Stimulated activated CD4-positive, alpha-beta T cell treated with anti-CD3 and anti-CD28 coated beads, Interleukin-4, amount 100 ng/mL, for 24 hours (primary cell): ENCODE data around the gene FRMD3.

Source experiments
- DNase-seq: peaks from one replicate; pipeline ENCODE4 v3.0.0-alpha.2; 2020

FRMD3 gene

DNA sequence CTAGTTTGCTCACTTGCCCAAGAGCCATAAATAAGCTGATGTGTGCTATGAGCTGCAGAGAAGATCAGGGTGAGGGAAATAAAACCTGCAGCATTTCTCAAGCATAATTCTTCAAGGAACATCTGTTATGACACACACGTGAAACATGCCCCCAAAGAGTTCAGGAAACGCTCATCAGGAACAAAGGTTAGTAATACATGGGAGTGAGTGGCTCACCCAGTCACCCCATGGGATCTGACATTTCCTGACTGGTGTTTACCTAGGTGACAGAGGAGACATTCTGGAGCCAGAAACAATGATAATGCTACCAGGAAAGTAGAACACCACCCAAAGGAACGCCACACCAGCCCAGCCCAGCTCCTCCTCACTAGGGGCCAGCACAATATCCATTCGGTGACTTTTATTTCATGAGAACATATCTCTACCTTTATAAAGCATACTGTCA is 66.0 kb downstream of the FRMD3 start:
- no peak for DNase-seq

DNA sequence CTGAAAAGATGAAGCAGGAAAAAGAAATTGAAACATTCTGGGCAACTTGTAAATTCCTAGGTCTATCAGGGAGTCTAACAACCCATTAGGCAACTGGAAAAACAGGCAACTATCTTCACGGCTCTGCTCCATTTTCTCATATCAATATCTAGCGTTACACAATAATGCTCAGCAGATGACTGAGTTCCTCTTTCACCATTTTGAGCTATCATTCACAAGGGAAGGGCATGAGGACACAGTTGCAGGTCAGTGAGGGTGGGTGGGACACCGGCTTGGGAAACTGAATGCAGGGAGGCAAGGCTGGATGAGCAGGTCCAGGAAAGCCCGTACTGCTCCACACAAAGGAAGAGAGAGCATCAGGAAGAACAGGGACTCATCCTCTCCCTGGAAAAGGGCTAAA is 67.0 kb downstream of the FRMD3 start:
- no peak for DNase-seq

DNA sequence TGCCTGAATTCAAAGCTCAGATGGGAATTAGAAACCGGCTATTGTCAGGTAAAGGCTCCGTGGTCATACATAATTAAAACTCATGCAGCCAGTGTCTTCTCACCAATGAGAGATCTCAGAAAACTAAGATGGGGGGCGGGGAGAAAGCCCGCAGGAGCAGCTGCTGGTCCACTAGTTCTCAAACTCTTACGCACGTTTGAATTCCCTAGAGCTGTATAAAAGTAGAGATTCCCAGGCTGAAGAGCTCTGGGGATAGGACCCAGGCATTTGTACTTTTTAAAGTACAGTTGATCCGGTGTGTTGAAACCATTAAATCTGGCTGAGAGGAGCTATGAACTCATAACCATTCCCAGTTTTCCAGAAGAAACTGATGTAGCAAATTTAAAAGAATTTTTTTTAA is 68.5 kb downstream of the FRMD3 start:
- no peak for DNase-seq

DNA sequence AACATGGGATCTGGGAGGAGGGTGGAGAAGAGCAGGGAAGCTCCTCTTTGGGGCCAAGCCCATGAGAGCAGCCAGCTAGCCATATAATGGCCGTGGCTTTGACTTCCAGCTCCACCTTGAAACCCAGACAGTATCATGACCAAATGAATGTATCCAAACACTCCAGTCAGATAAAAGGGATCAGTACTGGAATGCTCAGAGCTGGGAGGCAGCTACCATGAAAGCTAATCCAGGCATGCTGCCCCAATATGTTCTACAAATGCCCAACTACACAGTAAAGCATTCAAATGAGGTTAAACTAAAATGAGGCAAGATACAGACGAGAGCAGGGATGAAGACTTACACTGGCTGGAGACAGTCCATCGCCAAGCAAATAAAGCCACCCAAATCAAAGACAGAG is 69.4 kb downstream of the FRMD3 start:
- DNase-seq: no peak

DNA sequence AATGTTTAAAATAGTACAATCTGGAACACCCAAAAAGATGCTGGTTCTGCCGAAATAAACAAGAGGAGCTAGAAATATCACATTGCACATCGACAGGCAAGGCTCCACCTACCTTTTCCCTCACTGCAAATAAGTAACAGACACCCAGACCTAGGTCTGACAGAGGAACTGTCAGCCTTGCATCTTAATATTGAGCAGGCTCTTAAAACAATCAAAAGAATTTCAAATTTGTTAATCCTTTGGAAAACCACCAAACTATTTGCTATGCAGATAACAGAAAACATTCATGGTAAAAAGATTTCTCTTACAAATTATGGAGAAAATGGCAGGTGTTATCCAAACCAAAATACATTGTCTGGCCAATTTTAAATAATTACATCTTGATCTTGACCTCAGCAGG is 71.3 kb downstream of the FRMD3 start:
- no peak for DNase-seq

DNA sequence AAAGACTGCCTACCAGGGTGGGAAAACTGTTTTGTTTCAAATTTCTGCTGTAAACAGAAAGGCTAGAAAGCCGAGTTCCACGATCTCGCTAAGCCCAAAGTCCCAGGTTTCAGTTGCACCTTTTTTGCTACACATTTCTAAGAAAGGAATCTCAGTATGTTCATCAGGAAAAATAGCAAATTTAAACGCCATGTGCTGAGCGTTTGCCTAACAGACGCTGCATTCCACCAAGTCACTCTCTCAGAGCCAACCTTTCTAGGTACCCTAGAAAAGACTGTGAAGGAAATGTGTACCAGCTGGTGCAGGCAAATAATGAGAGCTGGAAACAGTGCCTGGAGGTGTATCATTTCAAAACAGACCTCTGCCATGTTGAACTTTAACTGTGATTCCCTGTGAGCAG is 71.8 kb downstream of the FRMD3 start:
- DNase-seq: no peak

DNA sequence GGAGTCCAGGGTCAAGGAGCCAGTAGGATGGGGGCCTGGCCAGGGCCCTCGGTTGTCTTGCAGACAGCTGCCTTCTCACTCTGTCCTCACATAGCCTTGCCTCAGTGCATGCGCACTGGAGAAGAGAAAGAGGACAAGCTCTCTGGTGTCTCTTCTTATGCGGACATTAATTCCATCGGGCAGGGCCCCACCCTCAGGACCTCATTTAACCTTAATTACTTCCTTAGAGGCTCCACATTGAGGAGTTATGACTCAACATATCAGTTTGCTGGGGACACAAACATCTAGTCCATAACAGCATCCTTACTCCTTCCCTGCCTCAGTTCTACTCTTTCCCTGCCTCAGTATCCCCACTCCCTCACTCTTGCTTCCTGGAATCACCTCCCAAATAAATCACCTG is 78.4 kb downstream of the FRMD3 start:
- no peak for DNase-seq

DNA sequence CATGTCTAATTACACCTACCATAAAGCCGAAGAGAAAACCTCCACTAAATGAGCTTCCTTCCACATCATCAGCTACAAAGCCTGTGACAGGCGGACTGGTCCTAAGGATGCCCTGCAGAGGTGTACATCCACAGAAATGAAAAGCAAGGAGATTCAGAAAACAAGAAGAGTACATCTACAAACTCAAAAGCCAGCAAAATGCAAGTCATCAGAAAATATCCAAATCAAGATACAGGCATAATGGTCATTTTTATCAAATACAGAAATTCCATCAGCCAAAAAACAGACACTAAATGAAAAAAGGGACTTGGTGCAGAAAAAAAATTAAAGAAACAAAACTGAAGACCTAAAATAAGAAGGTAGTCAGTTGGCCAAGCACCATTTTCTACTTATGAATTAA is 79.7 kb downstream of the FRMD3 start:
- no peak for DNase-seq

DNA sequence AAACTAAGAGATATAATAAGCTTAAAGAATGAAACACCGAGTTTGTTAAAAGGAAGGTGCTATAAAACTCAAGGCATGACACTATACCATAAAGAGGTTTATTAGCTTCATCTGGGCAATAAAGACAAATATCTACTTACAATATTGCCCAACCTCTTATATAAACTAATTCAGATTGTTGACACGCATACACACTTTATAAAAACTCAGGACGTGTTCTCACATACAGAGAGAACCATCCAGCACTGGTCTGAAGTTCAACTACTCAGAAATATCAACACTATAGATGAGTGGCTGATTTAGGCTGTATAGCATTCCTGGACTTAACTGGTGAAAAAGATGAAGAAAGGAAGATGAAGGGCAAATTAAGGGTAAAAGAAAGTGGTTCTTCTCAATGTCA is 81.2 kb downstream of the FRMD3 start:
- DNase-seq: no peak

DNA sequence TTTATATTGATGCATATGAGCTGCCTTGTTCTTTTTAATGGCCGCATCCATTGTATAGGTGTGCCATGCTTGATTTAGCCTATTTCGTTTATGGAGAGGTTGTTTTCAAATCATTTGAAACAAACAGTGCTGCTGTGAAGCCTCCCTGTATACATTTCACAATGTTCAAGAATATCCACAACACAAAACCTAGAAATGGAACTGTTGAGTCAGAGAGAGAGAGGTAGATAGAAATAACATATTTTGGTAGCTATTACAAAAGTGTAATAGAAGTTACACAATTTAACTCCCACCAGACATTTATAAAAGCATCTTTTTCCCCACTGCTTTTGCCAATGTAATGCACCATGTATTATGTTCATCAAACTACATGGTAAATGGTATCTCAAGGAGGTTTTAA is 82.0 kb downstream of the FRMD3 start:
- no peak for DNase-seq

DNA sequence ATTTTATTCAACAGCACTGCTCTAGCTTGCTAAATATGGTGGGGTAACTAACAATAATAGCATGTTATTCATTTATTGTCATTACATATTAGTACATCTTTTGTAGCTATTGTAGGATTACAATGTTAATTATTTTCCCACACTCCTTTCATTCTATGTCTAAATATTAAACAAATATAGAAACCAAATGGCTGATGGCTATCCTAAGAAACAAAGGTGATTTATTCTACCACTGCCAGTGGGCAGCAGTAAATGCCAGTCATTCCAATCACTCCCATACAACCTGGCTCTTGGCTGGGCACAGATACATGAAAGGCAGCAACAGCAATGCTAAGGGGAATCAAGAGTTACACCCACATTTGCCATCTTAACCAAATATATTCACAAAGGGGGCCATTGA is 84.1 kb downstream of the FRMD3 start:
- DNase-seq: no peak

DNA sequence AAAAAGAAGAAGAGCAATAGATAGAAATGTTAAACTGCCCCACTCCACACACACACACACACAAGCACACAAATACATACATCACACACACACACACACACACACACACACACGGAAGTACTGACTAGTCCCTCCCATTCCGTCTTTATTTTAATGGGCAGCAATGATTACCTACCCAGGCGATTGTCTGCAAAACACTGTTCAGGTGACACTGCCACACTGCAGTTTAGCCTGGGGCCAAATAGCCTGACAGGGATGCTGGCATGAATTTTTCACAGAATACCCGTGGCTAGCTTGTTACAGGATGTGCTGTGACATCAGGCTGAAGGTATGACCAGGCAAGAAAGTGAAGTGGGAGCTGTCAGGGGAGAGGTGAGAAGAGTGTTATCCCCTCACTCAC is 86.9 kb downstream of the FRMD3 start:
- DNase-seq: no peak

DNA sequence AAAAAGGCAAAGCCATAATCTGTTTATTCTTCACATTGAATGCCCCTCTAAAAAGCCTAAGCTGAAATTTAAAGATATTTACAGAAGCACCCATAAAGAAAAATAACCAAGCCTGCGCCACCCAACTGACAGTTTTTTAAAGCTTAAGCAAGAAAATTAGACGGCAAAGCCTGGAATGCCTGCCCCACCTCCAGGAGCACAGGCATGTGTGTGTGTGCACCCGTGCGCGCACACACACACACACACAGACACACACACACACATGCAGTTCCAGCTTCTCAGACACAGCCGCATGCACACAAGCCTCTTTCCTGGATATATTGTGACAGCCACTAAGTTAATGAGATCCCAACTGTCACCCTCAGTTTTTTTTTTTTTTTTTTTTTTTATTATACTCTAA is 88.2 kb downstream of the FRMD3 start:
- DNase-seq: no peak

DNA sequence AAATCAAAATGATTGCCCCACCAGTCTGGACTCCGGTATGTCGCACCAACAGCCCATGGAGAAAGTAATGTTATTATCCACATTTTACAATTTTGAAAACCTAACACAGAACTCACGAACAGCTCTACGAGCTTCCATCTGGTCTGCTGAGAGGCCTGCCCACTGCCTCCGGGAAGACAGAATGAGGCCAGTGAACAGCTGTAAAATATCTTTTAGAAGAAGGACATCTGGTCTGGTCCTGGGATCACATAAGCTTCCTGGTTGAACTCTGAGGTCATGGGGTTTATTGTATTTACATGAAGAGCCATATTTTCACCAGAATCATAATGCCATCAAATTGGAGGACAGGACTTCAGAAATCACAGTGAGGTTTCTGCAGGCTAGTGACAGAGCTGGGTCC is 89.0 kb downstream of the FRMD3 start:
- no peak for DNase-seq

DNA sequence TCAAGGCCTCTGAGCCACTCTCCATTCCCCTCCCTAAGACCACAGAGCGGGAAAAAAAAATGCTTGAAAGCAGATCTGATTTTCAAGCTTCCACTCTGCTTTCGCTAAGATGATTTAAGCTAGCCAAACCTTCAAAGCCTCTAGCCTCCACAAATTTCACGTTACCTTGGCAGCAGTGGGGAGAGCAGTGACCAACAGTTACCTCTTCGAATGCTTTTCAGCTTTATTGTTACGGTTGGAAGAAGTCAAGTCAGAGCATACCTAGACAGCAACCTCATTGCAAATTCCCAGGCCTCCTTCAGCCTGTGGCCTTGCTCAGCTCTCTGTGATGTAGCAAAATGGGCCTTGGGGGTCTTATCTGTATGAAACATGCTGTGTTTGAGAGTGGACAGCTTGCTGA is 89.6 kb downstream of the FRMD3 start:
- no peak for DNase-seq

DNA sequence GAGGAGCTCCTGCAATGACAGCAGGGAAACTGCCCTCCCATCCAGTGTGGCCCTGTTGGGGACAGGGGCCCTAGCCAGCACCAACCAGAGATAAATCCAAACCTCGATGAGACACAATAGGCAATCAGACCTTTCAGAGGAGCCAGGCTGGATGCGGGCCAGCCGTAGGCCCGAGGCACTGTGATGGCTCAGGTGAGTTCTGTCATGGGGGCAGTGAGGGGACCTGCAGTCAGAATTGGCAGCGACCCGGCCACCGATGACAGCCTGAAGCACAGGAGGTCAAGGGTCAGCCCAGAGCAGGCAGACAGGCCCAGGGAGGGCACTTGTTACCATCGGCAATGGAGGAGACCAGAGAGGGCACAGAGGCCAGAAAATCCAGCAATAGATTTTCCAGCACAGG is 90.8 kb downstream of the FRMD3 start:
- no peak for DNase-seq

DNA sequence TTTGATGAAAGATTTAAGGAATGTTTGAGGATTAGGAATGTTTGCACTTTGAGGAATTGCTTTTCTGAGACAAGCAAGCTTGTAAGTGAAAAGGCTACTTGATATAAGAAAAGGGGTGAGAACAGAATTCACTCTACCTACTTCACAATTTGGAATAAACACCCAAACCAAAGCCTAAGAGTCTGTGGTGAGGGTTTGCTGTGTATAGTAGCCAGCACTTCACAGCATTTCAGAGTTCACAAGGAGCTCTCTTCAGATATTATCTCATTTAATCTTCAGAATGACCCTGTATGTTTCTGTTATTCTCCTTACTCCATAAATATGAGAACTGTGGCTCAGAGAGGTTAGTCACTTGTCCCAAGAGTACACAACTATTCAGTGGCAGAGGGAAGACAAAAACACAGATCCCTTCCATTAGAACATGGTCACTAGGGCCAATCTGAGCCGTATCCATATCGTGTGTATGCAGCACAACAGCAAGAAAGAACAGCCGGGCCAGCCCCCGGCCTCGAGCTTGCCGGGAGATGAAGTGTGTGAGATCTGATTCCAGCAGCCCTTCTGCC is 92.4 kb downstream of the FRMD3 start:
- DNase-seq: no peak

DNA sequence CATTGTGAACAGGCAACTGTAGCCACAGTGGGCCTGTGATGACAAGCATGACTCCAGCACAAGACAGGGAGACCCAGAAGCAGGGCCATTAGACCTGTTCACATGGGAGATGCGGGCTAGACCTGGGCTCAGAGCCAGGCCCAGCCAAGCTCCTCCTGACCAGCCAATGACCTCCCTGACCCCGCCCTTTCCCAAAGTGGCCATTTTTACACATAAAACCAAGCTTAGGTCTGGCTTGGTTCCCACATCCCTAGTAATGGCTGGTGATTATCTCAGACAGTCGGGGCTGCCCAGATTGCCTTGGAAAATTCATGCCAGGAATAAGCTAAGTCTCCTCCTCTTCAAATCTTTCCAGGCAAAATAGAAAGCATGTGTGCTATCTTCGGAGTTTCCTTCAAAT is 94.1 kb downstream of the FRMD3 start:
- no peak for DNase-seq

DNA sequence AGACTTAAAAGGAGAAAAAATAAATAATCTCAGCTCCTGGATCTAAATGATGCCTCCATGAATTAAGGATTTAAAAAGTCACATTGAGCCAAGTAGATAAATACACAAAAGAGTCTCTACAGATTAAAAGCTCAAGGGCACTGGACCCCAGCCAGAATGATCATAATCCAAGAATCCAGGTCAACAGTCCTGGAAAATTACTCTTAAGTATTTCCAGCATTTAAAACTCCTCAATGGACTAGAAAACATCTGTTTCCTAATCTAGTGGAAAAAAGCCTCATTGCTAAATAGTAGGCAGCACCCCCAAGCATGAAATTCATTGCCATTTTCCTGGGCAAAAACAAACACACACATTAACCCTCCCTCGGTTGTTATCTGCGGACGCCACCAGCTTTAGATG is 96.8 kb downstream of the FRMD3 start:
- DNase-seq: no peak

DNA sequence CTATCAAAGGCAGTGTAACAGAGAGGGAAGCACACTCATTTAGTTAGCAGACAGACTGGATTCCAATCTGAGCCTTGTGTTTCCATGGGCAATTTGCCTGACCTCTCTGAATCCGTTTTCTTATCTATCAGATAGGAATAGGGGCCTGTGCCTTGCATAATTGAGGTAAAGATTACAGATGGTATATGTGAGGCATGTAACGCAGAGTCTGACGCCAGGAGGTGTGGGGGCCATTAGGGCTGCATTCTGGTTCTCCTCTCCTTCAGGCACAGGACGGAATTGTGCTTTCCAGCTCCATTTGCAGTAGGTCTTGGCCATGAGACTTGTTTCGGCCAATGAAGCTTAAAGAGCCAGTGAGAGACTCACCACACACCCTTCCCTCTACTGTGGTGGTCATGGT is 97.6 kb downstream of the FRMD3 start:
- DNase-seq: no peak

DNA sequence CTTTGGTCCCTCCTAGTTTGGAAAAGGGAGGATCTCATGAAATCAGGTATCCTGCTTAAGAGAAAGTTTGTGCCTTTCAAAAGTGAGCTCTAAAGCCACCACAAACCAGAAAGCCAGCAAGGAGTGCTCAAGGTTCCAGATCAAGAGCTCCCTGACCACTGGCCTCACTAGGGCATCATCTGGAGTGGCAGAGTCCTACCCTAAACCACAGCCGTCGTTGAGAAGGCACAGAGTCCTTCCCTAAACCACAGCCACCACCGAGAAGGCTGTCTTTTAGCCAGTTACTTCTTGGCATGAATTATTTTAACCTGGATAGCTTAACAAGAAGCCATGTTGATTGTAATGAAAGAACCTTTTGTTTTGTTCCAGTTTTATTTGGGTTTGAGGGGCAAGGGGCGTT is 102.9 kb downstream of the FRMD3 start:
- DNase-seq: no peak

DNA sequence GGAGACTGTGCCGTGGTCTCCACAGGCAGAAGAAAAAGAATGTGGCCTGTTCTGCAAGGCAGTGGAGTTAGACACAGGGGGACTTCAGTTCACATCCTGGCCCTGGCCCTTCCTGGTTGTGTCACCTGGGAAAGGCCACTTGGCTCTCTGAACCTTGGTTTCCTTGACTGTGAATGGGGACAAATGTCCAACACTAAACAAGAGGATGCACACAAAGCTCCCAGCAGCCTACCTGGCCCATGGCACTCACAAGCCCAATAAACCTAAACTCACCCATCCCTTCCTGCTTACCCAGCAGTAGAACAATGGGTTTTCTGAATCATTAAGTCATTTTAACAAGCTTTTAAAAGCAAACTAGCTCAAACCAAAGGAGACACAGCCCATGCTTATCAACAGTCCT is 103.9 kb downstream of the FRMD3 start:
- no peak for DNase-seq

DNA sequence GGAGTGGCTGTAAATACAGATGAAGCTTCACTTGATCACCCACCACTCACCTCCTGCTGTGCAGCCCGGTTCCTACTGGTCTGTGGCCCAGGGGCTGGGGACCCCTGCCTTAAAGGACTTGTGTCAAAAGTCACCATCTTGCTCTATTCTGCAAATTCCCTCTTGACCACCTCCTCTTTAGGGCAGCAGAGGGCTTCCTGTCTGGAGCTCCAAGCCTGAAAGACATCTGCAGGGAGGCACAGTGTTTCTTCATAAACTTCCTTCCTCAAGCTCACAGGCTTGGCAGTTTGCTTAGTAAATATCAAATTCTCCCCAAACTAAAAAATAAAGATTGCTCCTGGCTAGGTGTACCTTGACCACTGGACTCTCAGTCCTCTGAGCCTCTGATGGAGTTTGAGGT is 104.4 kb downstream of the FRMD3 start:
- no peak for DNase-seq

DNA sequence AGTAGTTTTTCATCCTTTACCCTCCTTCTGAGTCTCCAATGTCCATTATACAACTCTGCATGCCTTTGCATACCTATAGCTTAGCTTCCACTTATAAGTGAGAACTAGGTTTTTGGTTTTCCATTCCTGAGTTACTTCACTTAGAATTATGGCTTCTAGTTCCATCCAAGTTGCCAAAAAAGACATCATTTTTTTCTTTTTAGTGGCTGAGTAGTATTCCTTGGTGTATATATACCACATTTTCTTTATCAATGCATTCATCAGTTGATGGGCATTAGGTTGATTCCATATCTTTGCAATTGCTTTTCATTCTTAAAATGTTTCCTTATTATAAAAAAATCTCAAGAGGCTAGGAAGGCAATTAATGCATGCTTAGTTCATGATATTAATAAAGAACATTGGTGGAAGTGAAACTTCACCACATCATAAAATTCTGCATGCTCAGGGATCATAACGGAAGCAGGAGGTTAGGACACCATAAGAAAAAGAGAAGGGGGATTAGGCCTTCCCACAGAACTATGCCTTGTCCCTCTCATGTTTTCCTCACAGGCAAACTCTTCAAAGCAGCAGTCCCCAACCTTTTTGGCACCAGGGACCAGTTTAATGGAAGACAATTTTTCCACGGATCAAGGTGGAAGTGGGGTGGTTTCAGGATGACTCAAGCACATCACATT is 105.2 kb downstream of the FRMD3 start:
- DNase-seq: no peak

DNA sequence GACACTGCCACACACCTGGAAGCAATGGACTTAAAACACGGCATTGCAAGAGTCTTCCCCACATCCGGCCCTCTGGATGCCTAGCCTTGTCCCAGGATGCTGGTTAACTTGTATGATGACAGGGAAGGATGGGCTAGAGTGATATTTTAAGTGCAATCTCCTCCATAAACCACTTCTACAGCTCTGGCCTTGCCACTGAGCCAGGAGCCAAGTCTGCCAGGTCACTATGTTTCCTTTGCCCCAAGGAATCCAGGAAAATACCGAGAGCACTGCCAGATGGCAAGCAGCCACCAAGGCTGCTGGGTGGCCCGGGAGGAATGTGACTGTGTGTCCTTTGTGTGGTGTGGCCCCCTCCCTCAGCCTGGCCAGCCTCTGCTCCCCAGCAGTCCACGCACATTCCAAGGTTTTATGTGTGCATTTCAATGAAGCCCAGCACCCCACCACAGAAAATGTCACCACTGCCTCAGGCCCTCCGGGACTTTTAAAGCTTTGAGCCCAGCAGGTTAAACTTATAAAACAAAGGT is 106.0 kb downstream of the FRMD3 start:
- no peak for DNase-seq
